GM23338 (cell line): Measurements from ENCODE around the gene SPOUT1. TPM values are rescaled to one million over a fixed set of nuclear protein-coding genes. Genes with fewer than 3 reads are reported as not detected.

Source experiments
- ATAC-seq: fragments of 200-7000 bp; cut with Tn5 transposase; 3 replicates; pipeline ENCODE4 v1.9.1; 2020
- DNase-seq: peaks from one replicate; pipeline ENCODE4 v3.0.0-alpha.2; 2015; ENCODE audit warnings: low spot score
- H2AFZ ChIP-seq: fragments of 200-600 bp; sonication (generic); 2 replicates; pipeline ENCODE4 v1.8.0; 2016; ENCODE audit warnings: antibody characterized with exemption, mild to moderate bottlenecking, moderate library complexity
- H3F3A ChIP-seq: fragments of 200-600 bp; sonication (generic); replicated peaks from 2 replicates; pipeline ENCODE4 v1.8.0; 2017; ENCODE audit warnings: antibody characterized with exemption, mixed run types, low read depth
- H3K27ac ChIP-seq: fragments of 200-600 bp; sonication (generic); 2 replicates; pipeline ENCODE4 v1.6.1; 2016; ENCODE audit warnings: low read depth
- H3K27me3 ChIP-seq: fragments of 200-600 bp; sonication (generic); 2 replicates; pipeline ENCODE4 v1.8.0; 2016; ENCODE audit warnings: mild to moderate bottlenecking, mixed run types, moderate library complexity; ENCODE audit not compliant: insufficient read depth
- H3K36me3 ChIP-seq: fragments of 200-600 bp; sonication (generic); 2 replicates; pipeline ENCODE4 v1.8.0; 2016; ENCODE audit warnings: mild to moderate bottlenecking; ENCODE audit not compliant: insufficient read depth
- H3K4me1 ChIP-seq: fragments of 200-600 bp; sonication (generic); 2 replicates; pipeline ENCODE4 v1.8.0; 2016; ENCODE audit warnings: mild to moderate bottlenecking, moderate library complexity; ENCODE audit not compliant: insufficient read depth
- H3K4me2 ChIP-seq: fragments of 200-600 bp; sonication (generic); 2 replicates; pipeline ENCODE4 v1.7.1; 2017; ENCODE audit warnings: mixed run types
- H3K4me3 ChIP-seq: fragments of 200-600 bp; sonication (generic); 2 replicates; pipeline ENCODE4 v1.6.1; 2016; ENCODE audit warnings: mixed run types
- H3K79me2 ChIP-seq: fragments of 200-600 bp; sonication (generic); replicated peaks from 2 replicates; pipeline ENCODE4 v1.8.0; 2017; ENCODE audit warnings: mild to moderate bottlenecking; ENCODE audit not compliant: insufficient read depth
- H3K9me2 ChIP-seq: fragments of 200-600 bp; sonication (generic); 2 replicates; pipeline ENCODE4 v1.8.0; 2017; ENCODE audit not compliant: insufficient read depth
- H4K20me1 ChIP-seq: fragments of 200-600 bp; sonication (generic); replicated peaks from 2 replicates; pipeline ENCODE4 v1.8.0; 2017; ENCODE audit warnings: mild to moderate bottlenecking; ENCODE audit not compliant: insufficient read depth
- H3K27ac Mint-ChIP-seq: 2 replicates; pipeline ENCODE4 v1.8.0; 2020; ENCODE audit warnings: inconsistent platforms, mild to moderate bottlenecking, moderate library complexity, mixed read lengths
- H3K27me3 Mint-ChIP-seq: 3 replicates; pipeline ENCODE4 v1.8.0; 2022; ENCODE audit warnings: low read depth, mild to moderate bottlenecking, moderate library complexity, mixed read lengths, inconsistent platforms; ENCODE audit not compliant: insufficient read depth, poor library complexity
- H3K36me3 Mint-ChIP-seq: 3 replicates; pipeline ENCODE4 v1.8.0; 2021; ENCODE audit warnings: low read depth, mild to moderate bottlenecking, inconsistent platforms, moderate library complexity, mixed read lengths
- H3K4me1 Mint-ChIP-seq: 3 replicates; pipeline ENCODE4 v1.8.0; 2020; ENCODE audit warnings: mild to moderate bottlenecking, inconsistent platforms, mixed read lengths
- H3K4me3 Mint-ChIP-seq: 3 replicates; pipeline ENCODE4 v1.8.0; 2021; ENCODE audit warnings: moderate library complexity, mild to moderate bottlenecking, inconsistent platforms, mixed read lengths
- H3K9me3 Mint-ChIP-seq: 3 replicates; pipeline ENCODE4 v1.8.0; 2020; ENCODE audit warnings: moderate library complexity, mild to moderate bottlenecking, inconsistent platforms, mixed read lengths
- EZH2 ChIP-seq: fragments of 200-600 bp; sonication (generic); IDR thresholded peaks from one replicate; pipeline ENCODE4 v1.8.0; 2017; ENCODE audit warnings: antibody characterized with exemption, mild to moderate bottlenecking, low read depth; ENCODE audit not compliant: unreplicated experiment
- EZH2phosphoT487 ChIP-seq: fragments of 200-600 bp; sonication (generic); IDR thresholded peaks from one replicate; pipeline ENCODE4 v1.8.1; 2018; ENCODE audit warnings: antibody characterized with exemption; ENCODE audit not compliant: unreplicated experiment
- JUNB ChIP-seq: IDR thresholded peaks from one replicate; pipeline ENCODE4 v1.6.1; 2016; ENCODE audit warnings: antibody characterized with exemption; ENCODE audit not compliant: unreplicated experiment
- NANOG ChIP-seq: IDR thresholded peaks from 2 replicates; pipeline ENCODE4 v1.6.1; 2016; ENCODE audit warnings: antibody characterized with exemption, borderline replicate concordance
- POLR2AphosphoS5 ChIP-seq: IDR thresholded peaks from 2 replicates; pipeline ENCODE4 v1.6.1; 2016; ENCODE audit warnings: antibody characterized with exemption, low read depth
- STAT1 ChIP-seq: IDR thresholded peaks from one replicate; pipeline ENCODE4 v1.6.1; 2016; ENCODE audit warnings: antibody characterized with exemption; ENCODE audit not compliant: unreplicated experiment
- ZNF331 ChIP-seq: fragments of 250-450 bp; sonication (Bioruptor Pico); IDR thresholded peaks from 2 replicates; pipeline ENCODE4 v1.5.0; 2020; ENCODE audit warnings: low read depth, mild to moderate bottlenecking, moderate library complexity
- polyA plus RNA-seq: library from polyadenylated mRNA; unstranded; fragments of >200 nt; fragmentation: Nextera tagmentation; extraction: Ambion mirVana; gene quantifications from 2 replicates; pipeline ENCODE4 v1.2.1, GENCODE V29; 2016
- total RNA-seq: library from RNA; depleted of rRNA; stranded (reverse); fragments of >200 nt; shearing (Covaris generic); gene quantifications from 2 replicates; pipeline ENCODE4 v1.2.3, GENCODE V29; 2014
- TF ChIP-seq, protein P1 (sequence below): IDR thresholded peaks from 2 replicates; pipeline ENCODE4 v1.6.1; 2016; ENCODE audit warnings: antibody characterized with exemption
- TF ChIP-seq, protein P2 (sequence below): fragments of 250-450 bp; sonication (Bioruptor Pico); IDR thresholded peaks from 2 replicates; pipeline ENCODE4 v1.5.0; 2020; ENCODE audit warnings: mild to moderate bottlenecking, moderate library complexity
- TF ChIP-seq, protein P3 (sequence below), 2 experiments: fragments of 200-600 bp in 1 of 2; sonication (generic) in 1 of 2; conservative IDR thresholded peaks; 2 replicates each; pipeline versions ENCODE4 v1.5.1 to v1.6.1; 2016 to 2017; ENCODE audit warnings: antibody characterized with exemption in 2 of 2, low read depth in 2 of 2, mild to moderate bottlenecking in 2 of 2, moderate library complexity in 1 of 2
- TF ChIP-seq, protein P4 (sequence below): IDR thresholded peaks from one replicate; pipeline ENCODE4 v1.6.1; 2018; ENCODE audit warnings: antibody characterized with exemption; ENCODE audit not compliant: unreplicated experiment

The SPOUT1 gene
- total and polyA plus RNA-seq, 2 experiments from 2014 or later = 28.5 to 50.9 TPM

DNA sequence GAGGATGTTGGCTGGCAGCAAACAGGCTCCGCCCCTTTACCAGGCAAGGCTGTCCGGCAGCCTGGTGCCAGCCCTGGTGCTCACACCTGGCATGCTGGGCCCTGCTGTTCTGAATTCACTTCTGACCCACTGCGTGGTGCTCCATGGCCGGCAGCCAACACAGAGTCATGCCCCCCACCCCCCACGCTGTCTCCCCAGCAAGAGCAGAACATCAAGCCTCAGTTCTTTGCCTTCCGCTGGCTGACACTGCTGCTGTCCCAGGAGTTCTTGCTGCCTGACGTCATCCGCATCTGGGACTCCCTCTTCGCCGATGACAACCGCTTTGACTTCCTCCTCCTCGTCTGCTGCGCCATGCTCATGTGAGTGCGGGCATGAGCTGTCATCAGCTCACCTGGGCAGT lies 23.9 kb downstream of the SPOUT1 start:
- no peak overlapping the region for H3K27ac Mint-ChIP-seq
- Histone ChIP-seq H4K20me1 (peaks cover 3% of the 10 kb centered on the region), H3K27ac (no peak overlapping the region), H3K27me3 (no peaks in the 10 kb centered on the region), H3K79me2 (no peaks in the 10 kb centered on the region), H3K36me3 (no peaks in the 10 kb centered on the region), H2AFZ (no peak overlapping the region), H3K9me2 (no peaks in the 10 kb centered on the region), H3K4me1 (no peaks in the 10 kb centered on the region), H3K4me2 (no peak overlapping the region), H3F3A (0 out of 2 replicates have a peak, but pooled peaks cover 4% of the 10 kb centered on the region), H3K4me3 (no peak overlapping the region)
- no peaks in the 10 kb centered on the region for H3K4me1 Mint-ChIP-seq
- peaks cover 2% of the 10 kb centered on the region for H3K27me3 Mint-ChIP-seq
- ATAC-seq = no peak
- no peaks in the 10 kb centered on the region for H3K9me3 Mint-ChIP-seq
- no peak overlapping the region for H3K4me3 Mint-ChIP-seq
- DNase-seq = no peak
- H3K36me3 Mint-ChIP-seq = peaks cover 38% of the 10 kb centered on the region
- no peak for TF ChIP-seq EZH2phosphoT487
- TF ChIP-seq, protein P1, sequence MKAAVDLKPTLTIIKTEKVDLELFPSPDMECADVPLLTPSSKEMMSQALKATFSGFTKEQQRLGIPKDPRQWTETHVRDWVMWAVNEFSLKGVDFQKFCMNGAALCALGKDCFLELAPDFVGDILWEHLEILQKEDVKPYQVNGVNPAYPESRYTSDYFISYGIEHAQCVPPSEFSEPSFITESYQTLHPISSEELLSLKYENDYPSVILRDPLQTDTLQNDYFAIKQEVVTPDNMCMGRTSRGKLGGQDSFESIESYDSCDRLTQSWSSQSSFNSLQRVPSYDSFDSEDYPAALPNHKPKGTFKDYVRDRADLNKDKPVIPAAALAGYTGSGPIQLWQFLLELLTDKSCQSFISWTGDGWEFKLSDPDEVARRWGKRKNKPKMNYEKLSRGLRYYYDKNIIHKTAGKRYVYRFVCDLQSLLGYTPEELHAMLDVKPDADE = no peak
- TF ChIP-seq POLR2AphosphoS5 = no peak
- no peak for TF ChIP-seq JUNB
- no peak for TF ChIP-seq NANOG
- no peak for TF ChIP-seq EZH2
- TF ChIP-seq, protein P2, sequence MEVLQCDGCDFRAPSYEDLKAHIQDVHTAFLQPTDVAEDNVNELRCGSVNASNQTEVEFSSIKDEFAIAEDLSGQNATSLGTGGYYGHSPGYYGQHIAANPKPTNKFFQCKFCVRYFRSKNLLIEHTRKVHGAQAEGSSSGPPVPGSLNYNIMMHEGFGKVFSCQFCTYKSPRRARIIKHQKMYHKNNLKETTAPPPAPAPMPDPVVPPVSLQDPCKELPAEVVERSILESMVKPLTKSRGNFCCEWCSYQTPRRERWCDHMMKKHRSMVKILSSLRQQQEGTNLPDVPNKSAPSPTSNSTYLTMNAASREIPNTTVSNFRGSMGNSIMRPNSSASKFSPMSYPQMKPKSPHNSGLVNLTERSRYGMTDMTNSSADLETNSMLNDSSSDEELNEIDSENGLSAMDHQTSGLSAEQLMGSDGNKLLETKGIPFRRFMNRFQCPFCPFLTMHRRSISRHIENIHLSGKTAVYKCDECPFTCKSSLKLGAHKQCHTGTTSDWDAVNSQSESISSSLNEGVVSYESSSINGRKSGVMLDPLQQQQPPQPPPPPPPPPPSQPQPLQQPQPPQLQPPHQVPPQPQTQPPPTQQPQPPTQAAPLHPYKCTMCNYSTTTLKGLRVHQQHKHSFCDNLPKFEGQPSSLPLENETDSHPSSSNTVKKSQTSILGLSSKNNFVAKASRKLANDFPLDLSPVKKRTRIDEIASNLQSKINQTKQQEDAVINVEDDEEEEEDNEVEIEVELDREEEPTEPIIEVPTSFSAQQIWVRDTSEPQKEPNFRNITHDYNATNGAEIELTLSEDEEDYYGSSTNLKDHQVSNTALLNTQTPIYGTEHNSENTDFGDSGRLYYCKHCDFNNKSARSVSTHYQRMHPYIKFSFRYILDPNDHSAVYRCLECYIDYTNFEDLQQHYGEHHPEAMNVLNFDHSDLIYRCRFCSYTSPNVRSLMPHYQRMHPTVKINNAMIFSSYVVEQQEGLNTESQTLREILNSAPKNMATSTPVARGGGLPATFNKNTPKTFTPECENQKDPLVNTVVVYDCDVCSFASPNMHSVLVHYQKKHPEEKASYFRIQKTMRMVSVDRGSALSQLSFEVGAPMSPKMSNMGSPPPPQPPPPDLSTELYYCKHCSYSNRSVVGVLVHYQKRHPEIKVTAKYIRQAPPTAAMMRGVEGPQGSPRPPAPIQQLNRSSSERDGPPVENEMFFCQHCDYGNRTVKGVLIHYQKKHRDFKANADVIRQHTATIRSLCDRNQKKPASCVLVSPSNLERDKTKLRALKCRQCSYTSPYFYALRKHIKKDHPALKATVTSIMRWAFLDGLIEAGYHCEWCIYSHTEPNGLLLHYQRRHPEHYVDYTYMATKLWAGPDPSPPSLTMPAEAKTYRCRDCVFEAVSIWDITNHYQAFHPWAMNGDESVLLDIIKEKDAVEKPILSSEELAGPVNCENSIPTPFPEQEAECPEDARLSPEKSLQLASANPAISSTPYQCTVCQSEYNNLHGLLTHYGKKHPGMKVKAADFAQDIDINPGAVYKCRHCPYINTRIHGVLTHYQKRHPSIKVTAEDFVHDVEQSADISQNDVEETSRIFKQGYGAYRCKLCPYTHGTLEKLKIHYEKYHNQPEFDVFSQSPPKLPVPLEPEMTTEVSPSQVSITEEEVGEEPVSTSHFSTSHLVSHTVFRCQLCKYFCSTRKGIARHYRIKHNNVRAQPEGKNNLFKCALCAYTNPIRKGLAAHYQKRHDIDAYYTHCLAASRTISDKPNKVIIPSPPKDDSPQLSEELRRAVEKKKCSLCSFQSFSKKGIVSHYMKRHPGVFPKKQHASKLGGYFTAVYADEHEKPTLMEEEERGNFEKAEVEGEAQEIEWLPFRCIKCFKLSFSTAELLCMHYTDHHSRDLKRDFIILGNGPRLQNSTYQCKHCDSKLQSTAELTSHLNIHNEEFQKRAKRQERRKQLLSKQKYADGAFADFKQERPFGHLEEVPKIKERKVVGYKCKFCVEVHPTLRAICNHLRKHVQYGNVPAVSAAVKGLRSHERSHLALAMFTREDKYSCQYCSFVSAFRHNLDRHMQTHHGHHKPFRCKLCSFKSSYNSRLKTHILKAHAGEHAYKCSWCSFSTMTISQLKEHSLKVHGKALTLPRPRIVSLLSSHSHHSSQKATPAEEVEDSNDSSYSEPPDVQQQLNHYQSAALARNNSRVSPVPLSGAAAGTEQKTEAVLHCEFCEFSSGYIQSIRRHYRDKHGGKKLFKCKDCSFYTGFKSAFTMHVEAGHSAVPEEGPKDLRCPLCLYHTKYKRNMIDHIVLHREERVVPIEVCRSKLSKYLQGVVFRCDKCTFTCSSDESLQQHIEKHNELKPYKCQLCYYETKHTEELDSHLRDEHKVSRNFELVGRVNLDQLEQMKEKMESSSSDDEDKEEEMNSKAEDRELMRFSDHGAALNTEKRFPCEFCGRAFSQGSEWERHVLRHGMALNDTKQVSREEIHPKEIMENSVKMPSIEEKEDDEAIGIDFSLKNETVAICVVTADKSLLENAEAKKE (CRISPR knock-in tag) = no peak
- no peak for TF ChIP-seq ZNF331 (CRISPR knock-in tag)
- TF ChIP-seq STAT1 = no peak
- TF ChIP-seq, protein P3, sequence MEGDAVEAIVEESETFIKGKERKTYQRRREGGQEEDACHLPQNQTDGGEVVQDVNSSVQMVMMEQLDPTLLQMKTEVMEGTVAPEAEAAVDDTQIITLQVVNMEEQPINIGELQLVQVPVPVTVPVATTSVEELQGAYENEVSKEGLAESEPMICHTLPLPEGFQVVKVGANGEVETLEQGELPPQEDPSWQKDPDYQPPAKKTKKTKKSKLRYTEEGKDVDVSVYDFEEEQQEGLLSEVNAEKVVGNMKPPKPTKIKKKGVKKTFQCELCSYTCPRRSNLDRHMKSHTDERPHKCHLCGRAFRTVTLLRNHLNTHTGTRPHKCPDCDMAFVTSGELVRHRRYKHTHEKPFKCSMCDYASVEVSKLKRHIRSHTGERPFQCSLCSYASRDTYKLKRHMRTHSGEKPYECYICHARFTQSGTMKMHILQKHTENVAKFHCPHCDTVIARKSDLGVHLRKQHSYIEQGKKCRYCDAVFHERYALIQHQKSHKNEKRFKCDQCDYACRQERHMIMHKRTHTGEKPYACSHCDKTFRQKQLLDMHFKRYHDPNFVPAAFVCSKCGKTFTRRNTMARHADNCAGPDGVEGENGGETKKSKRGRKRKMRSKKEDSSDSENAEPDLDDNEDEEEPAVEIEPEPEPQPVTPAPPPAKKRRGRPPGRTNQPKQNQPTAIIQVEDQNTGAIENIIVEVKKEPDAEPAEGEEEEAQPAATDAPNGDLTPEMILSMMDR (conservative IDR thresholded peaks at IDR 0.05; ENCODE audit: low read depth in 2 of 2) = no peak
- TF ChIP-seq, protein P4, sequence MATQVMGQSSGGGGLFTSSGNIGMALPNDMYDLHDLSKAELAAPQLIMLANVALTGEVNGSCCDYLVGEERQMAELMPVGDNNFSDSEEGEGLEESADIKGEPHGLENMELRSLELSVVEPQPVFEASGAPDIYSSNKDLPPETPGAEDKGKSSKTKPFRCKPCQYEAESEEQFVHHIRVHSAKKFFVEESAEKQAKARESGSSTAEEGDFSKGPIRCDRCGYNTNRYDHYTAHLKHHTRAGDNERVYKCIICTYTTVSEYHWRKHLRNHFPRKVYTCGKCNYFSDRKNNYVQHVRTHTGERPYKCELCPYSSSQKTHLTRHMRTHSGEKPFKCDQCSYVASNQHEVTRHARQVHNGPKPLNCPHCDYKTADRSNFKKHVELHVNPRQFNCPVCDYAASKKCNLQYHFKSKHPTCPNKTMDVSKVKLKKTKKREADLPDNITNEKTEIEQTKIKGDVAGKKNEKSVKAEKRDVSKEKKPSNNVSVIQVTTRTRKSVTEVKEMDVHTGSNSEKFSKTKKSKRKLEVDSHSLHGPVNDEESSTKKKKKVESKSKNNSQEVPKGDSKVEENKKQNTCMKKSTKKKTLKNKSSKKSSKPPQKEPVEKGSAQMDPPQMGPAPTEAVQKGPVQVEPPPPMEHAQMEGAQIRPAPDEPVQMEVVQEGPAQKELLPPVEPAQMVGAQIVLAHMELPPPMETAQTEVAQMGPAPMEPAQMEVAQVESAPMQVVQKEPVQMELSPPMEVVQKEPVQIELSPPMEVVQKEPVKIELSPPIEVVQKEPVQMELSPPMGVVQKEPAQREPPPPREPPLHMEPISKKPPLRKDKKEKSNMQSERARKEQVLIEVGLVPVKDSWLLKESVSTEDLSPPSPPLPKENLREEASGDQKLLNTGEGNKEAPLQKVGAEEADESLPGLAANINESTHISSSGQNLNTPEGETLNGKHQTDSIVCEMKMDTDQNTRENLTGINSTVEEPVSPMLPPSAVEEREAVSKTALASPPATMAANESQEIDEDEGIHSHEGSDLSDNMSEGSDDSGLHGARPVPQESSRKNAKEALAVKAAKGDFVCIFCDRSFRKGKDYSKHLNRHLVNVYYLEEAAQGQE = no peak
